Measurements from ENCODE around the gene RARB.

The RARB gene

DNA sequence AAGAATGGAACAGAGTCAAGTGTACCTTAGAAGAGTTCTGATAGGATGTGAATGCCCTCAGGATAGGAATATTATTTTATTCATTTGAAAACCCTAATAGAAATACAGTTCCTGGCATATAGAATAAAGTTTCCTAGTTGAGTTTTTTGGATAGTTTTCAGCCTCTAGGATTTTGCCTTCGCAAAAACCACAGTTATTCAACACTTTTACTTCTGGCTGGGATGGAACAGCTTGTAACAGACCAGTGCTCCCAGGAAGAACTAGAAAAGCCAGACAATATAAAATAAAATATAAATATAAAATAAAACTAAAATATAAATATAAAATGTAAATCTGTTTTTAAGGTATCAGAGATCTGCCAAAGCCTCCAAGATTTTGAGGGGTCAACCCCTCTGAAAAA lies 27.5 kb upstream of the RARB start:
- Histone ChIP-seq H3K79me2 (ENCODE audit: control insufficient read depth, insufficient read depth, low read length) (no peaks in the 10 kb centered on the region), H3K18ac (ENCODE audit: low read length) (no peak overlapping the region), H4K8ac (ENCODE audit: low read depth, low read length) (no peak overlapping the region), H4K5ac (ENCODE audit: low read length) (no peak overlapping the region), H3K79me1 (ENCODE audit: low read length) (no peaks in the 10 kb centered on the region), H2AK5ac (ENCODE audit: low read length) (no peak overlapping the region), H3K4me3 (ENCODE audit: low read length) (no peak overlapping the region), H3K9ac (ENCODE audit: low read length) (no peak overlapping the region), H3K27me3 (ENCODE audit: insufficient read depth, low read length, poor library complexity) (no peaks in the 10 kb centered on the region), H3K36me3 (ENCODE audit: control insufficient read depth, insufficient read depth, low read length) (no peaks in the 10 kb centered on the region), H3K27ac (ENCODE audit: low read depth, low read length) (no peak overlapping the region), H3K4me2 (ENCODE audit: low read length) (no peak overlapping the region), H3K56ac (ENCODE audit: low read length) (no peak overlapping the region), H3K4me1 (ENCODE audit: control insufficient read depth, low read depth, low read length) (no peaks in the 10 kb centered on the region), H3K23ac (ENCODE audit: low read length) (no peak overlapping the region), H2BK5ac (ENCODE audit: low read length) (no peak overlapping the region), H3K4ac (ENCODE audit: low read depth, low read length) (no peak overlapping the region), H2BK120ac (ENCODE audit: low read depth, low read length) (no peak overlapping the region), H2BK15ac (replicated peaks; ENCODE audit: low read depth) (no peak overlapping the region)
- WGBS (ENCODE audit: extremely low coverage, insufficient coverage, low lambda C conversion rate) = no CpG with 5 or more reads among the region's 1 CpG
- no peak for DNase-seq

GRCh38 chr3:25403968-25404367 lies 24.1 kb upstream of the RARB start:
- no peak overlapping the region for H3K4ac ChIP-seq (ENCODE audit: low read depth, low read length)
- no peak overlapping the region for H2BK15ac ChIP-seq (replicated peaks; ENCODE audit: low read depth)
- H4K8ac ChIP-seq (ENCODE audit: low read depth, low read length) = no peak overlapping the region
- WGBS (ENCODE audit: extremely low coverage, insufficient coverage, low lambda C conversion rate) = no CpG with 5 or more reads among the region's 4 CpGs
- H3K56ac ChIP-seq (ENCODE audit: low read length) = no peak overlapping the region
- no peak overlapping the region for H3K18ac ChIP-seq (ENCODE audit: low read length)
- H3K4me1 ChIP-seq (ENCODE audit: control insufficient read depth, low read depth, low read length) = no peaks in the 10 kb centered on the region
- no peak for DNase-seq
- no peaks in the 10 kb centered on the region for H3K36me3 ChIP-seq (ENCODE audit: control insufficient read depth, insufficient read depth, low read length)
- no peaks in the 10 kb centered on the region for H3K27me3 ChIP-seq (ENCODE audit: insufficient read depth, low read length, poor library complexity)
- H3K23ac ChIP-seq (ENCODE audit: low read length) = no peak overlapping the region
- no peak overlapping the region for H2BK120ac ChIP-seq (ENCODE audit: low read depth, low read length)
- no peak overlapping the region for H3K4me3 ChIP-seq (ENCODE audit: low read length)
- no peak overlapping the region for H2BK5ac ChIP-seq (ENCODE audit: low read length)
- no peaks in the 10 kb centered on the region for H3K79me2 ChIP-seq (ENCODE audit: control insufficient read depth, insufficient read depth, low read length)
- H3K27ac ChIP-seq (ENCODE audit: low read depth, low read length) = no peak overlapping the region
- no peak overlapping the region for H4K5ac ChIP-seq (ENCODE audit: low read length)
- no peaks in the 10 kb centered on the region for H3K79me1 ChIP-seq (ENCODE audit: low read length)
- no peak overlapping the region for H3K4me2 ChIP-seq (ENCODE audit: low read length)
- no peak overlapping the region for H3K9ac ChIP-seq (ENCODE audit: low read length)
- H2AK5ac ChIP-seq (ENCODE audit: low read length) = no peak overlapping the region

DNA sequence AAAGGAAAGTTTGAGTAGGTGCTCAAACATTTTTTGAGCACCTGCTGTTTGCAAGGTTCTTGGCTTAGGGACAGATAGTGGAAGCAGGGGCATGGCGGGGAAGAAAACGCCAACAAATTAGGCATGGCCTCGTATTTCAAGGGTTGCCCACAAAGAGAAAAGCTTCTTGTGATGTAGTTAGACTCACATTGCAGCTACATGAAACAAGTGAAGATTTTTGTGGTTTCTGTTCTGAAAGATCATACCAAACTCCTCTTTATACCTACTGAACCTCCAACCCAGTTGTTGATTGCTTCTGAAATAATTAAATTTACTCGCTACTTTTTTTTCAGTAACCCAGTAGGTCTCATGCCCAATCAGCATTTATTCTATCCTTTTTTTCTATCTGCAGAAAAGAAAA lies 23.5 kb upstream of the RARB start:
- no peak overlapping the region for H2BK15ac ChIP-seq (replicated peaks; ENCODE audit: low read depth)

GRCh38 chr3:25405335-25405734 lies 22.7 kb upstream of the RARB start:
- Histone ChIP-seq H2AK5ac (ENCODE audit: low read length) (no peak overlapping the region), H3K56ac (ENCODE audit: low read length) (no peak overlapping the region), H2BK5ac (ENCODE audit: low read length) (no peak overlapping the region), H3K9ac (ENCODE audit: low read length) (no peak overlapping the region), H3K79me2 (ENCODE audit: control insufficient read depth, insufficient read depth, low read length) (no peaks in the 10 kb centered on the region), H3K36me3 (ENCODE audit: control insufficient read depth, insufficient read depth, low read length) (no peaks in the 10 kb centered on the region), H4K8ac (ENCODE audit: low read depth, low read length) (no peak overlapping the region), H2BK120ac (ENCODE audit: low read depth, low read length) (no peak overlapping the region), H3K4me3 (ENCODE audit: low read length) (no peak overlapping the region), H4K5ac (ENCODE audit: low read length) (no peak overlapping the region), H3K27ac (ENCODE audit: low read depth, low read length) (no peak overlapping the region), H3K4me2 (ENCODE audit: low read length) (no peak overlapping the region), H3K4me1 (ENCODE audit: control insufficient read depth, low read depth, low read length) (no peaks in the 10 kb centered on the region), H3K4ac (ENCODE audit: low read depth, low read length) (no peak overlapping the region), H2BK15ac (replicated peaks; ENCODE audit: low read depth) (no peak overlapping the region), H3K23ac (ENCODE audit: low read length) (no peak overlapping the region), H3K18ac (ENCODE audit: low read length) (no peak overlapping the region), H3K79me1 (ENCODE audit: low read length) (no peaks in the 10 kb centered on the region), H3K27me3 (ENCODE audit: insufficient read depth, low read length, poor library complexity) (no peaks in the 10 kb centered on the region)
- DNase-seq = no peak
- WGBS (ENCODE audit: extremely low coverage, insufficient coverage, low lambda C conversion rate) = no CpG with 5 or more reads among the region's 1 CpG

More for the DNA sequence above, 23.5 kb upstream of the RARB start:
- Histone ChIP-seq H4K5ac (ENCODE audit: low read length) (no peak overlapping the region), H3K4me3 (ENCODE audit: low read length) (no peak overlapping the region), H4K8ac (ENCODE audit: low read depth, low read length) (no peak overlapping the region), H3K23ac (ENCODE audit: low read length) (no peak overlapping the region), H3K79me1 (ENCODE audit: low read length) (no peaks in the 10 kb centered on the region), H3K79me2 (ENCODE audit: control insufficient read depth, insufficient read depth, low read length) (no peaks in the 10 kb centered on the region), H3K27ac (ENCODE audit: low read depth, low read length) (no peak overlapping the region), H3K4me2 (ENCODE audit: low read length) (no peak overlapping the region), H3K4ac (ENCODE audit: low read depth, low read length) (no peak overlapping the region), H3K27me3 (ENCODE audit: insufficient read depth, low read length, poor library complexity) (no peaks in the 10 kb centered on the region), H3K18ac (ENCODE audit: low read length) (no peak overlapping the region), H2BK5ac (ENCODE audit: low read length) (no peak overlapping the region), H3K36me3 (ENCODE audit: control insufficient read depth, insufficient read depth, low read length) (no peaks in the 10 kb centered on the region), H3K9ac (ENCODE audit: low read length) (no peak overlapping the region), H3K4me1 (ENCODE audit: control insufficient read depth, low read depth, low read length) (no peaks in the 10 kb centered on the region), H2BK120ac (ENCODE audit: low read depth, low read length) (no peak overlapping the region), H2AK5ac (ENCODE audit: low read length) (no peak overlapping the region), H3K56ac (ENCODE audit: low read length) (no peak overlapping the region)
- no CpG with 5 or more reads among the region's 4 CpGs for WGBS (ENCODE audit: extremely low coverage, insufficient coverage, low lambda C conversion rate)
- DNase-seq = no peak

- Histone ChIP-seq H2AK5ac (ENCODE audit: low read length) (no peak overlapping the region), H3K27me3 (ENCODE audit: insufficient read depth, low read length, poor library complexity) (no peaks in the 10 kb centered on the region), H2BK15ac (replicated peaks; ENCODE audit: low read depth) (no peak overlapping the region), H3K18ac (ENCODE audit: low read length) (no peak overlapping the region), H3K79me2 (ENCODE audit: control insufficient read depth, insufficient read depth, low read length) (no peaks in the 10 kb centered on the region), H3K4me1 (ENCODE audit: control insufficient read depth, low read depth, low read length) (no peaks in the 10 kb centered on the region), H3K79me1 (ENCODE audit: low read length) (no peaks in the 10 kb centered on the region), H3K23ac (ENCODE audit: low read length) (no peak overlapping the region), H2BK5ac (ENCODE audit: low read length) (no peak overlapping the region), H2BK120ac (ENCODE audit: low read depth, low read length) (no peak overlapping the region), H4K8ac (ENCODE audit: low read depth, low read length) (no peak overlapping the region), H4K5ac (ENCODE audit: low read length) (no peak overlapping the region), H3K4me3 (ENCODE audit: low read length) (no peak overlapping the region), H3K36me3 (ENCODE audit: control insufficient read depth, insufficient read depth, low read length) (no peaks in the 10 kb centered on the region), H3K4ac (ENCODE audit: low read depth, low read length) (no peak overlapping the region), H3K27ac (ENCODE audit: low read depth, low read length) (no peak overlapping the region), H3K9ac (ENCODE audit: low read length) (no peak overlapping the region), H3K56ac (ENCODE audit: low read length) (no peak overlapping the region), H3K4me2 (ENCODE audit: low read length) (no peak overlapping the region)
- DNase-seq = no peak
- WGBS (ENCODE audit: extremely low coverage, insufficient coverage, low lambda C conversion rate) = no CpG with 5 or more reads among the region's 4 CpGs
Observed at GRCh38 chr3:25410703-25411102, 17.4 kb upstream of the RARB start.

DNA sequence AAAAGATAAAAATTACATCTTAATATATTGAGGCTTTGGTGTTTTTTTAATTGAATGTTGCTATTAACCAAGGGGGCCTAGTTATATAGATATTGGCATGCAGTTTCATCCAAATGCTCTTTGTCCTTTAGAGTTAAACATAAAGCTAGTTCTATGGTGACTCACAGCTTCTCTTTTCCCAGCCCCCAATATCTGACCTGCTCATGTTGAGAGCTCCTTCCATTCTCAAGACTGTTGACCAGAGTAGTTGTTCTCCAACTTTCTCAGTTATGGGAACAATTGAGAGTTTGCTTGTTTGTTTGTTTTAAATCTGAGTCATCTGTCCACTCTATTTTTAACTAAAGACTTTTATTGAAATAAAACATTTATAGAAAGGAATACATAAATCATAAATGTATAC lies 15.8 kb upstream of the RARB start:
- Histone ChIP-seq H3K27ac (ENCODE audit: low read depth, low read length) (no peak overlapping the region), H3K4ac (ENCODE audit: low read depth, low read length) (no peak overlapping the region), H2BK15ac (replicated peaks; ENCODE audit: low read depth) (no peak overlapping the region), H3K4me2 (ENCODE audit: low read length) (no peak overlapping the region), H3K4me3 (ENCODE audit: low read length) (no peak overlapping the region), H3K27me3 (ENCODE audit: insufficient read depth, low read length, poor library complexity) (no peaks in the 10 kb centered on the region), H3K4me1 (ENCODE audit: control insufficient read depth, low read depth, low read length) (no peaks in the 10 kb centered on the region), H3K23ac (ENCODE audit: low read length) (no peak overlapping the region), H3K18ac (ENCODE audit: low read length) (no peak overlapping the region), H4K8ac (ENCODE audit: low read depth, low read length) (no peak overlapping the region), H3K79me2 (ENCODE audit: control insufficient read depth, insufficient read depth, low read length) (no peaks in the 10 kb centered on the region), H3K9ac (ENCODE audit: low read length) (no peak overlapping the region), H2BK120ac (ENCODE audit: low read depth, low read length) (no peak overlapping the region), H2AK5ac (ENCODE audit: low read length) (no peak overlapping the region), H3K56ac (ENCODE audit: low read length) (no peak overlapping the region), H3K36me3 (ENCODE audit: control insufficient read depth, insufficient read depth, low read length) (no peaks in the 10 kb centered on the region), H2BK5ac (ENCODE audit: low read length) (no peak overlapping the region), H3K79me1 (ENCODE audit: low read length) (no peaks in the 10 kb centered on the region), H4K5ac (ENCODE audit: low read length) (no peak overlapping the region)
- DNase-seq = no peak
